Kidney (tissue), 14 donors: Measurements from ENCODE around the gene RND1. TPM values are rescaled to one million over a fixed set of nuclear protein-coding genes. Genes with fewer than 3 reads are reported as not detected.

Experiments
- DNase-seq, 5 donors: peaks; one replicate each; pipeline ENCODE4 v3.0.0-alpha.2; 2013 to 2020
- FAIRE-seq: peaks from 2 replicates; lab custom pipeline; 2012; peaks lifted over from hg19 to GRCh38; lab: Jason Lieb, UNC
- H3K27ac ChIP-seq, 2 donors: one replicate each; pipeline ENCODE4 v1.7.0; 2013; ENCODE audit warnings: low read depth in 2 of 2, low read length in 2 of 2, inconsistent platforms in 1 of 2
- H3K27me3 ChIP-seq: one replicate; pipeline ENCODE4 v1.7.1; 2013; ENCODE audit warnings: low read length, inconsistent platforms; ENCODE audit not compliant: control insufficient read depth, insufficient read depth
- H3K36me3 ChIP-seq, 3 donors: one replicate each; pipeline versions ENCODE4 v1.7.0 to v1.7.1; 2013; ENCODE audit warnings: low read length in 3 of 3, control low read depth in 1 of 3, inconsistent platforms in 1 of 3; ENCODE audit not compliant: insufficient read depth in 3 of 3, control insufficient read depth in 2 of 3
- H3K4me1 ChIP-seq, 3 donors: one replicate each; pipeline versions ENCODE4 v1.7.0 to v1.7.1; 2013; ENCODE audit warnings: low read length in 3 of 3, inconsistent platforms in 1 of 3, low read depth in 1 of 3; ENCODE audit not compliant: control insufficient read depth in 2 of 3, insufficient read depth in 2 of 3
- H3K4me3 ChIP-seq, 3 donors: one replicate each; pipeline versions ENCODE4 v1.7.0 to v1.8.1; 2013; ENCODE audit warnings: low read length in 3 of 3, control low read depth in 1 of 3, inconsistent platforms in 1 of 3
- H3K9ac ChIP-seq, 3 donors: one replicate each; pipeline versions ENCODE4 v1.7.0 to v1.7.1; 2013; ENCODE audit warnings: low read length in 3 of 3, control low read depth in 1 of 3, inconsistent platforms in 1 of 3
- H3K9me3 ChIP-seq, 3 donors: one replicate each; pipeline versions ENCODE4 v1.7.0 to v1.7.1; 2013; ENCODE audit warnings: low read length in 3 of 3, control low read depth in 1 of 3, inconsistent platforms in 1 of 3; ENCODE audit not compliant: control insufficient read depth in 2 of 3, insufficient read depth in 1 of 3
- intact Hi-C: fragments of 100-400 bp; cut with DNase I; formaldehyde crosslinking; loops from one replicate; pipeline ENCODE4 v1.11.1; 2022
- polyA plus RNA-seq: library from polyadenylated mRNA; stranded (reverse); fragments of 350-450 nt; fragmentation: Illumina TruSeq; extraction: RNeasy Lipid Tissue Mini Kit (QIAGEN cat#74804); gene quantifications from one replicate; pipeline ENCODE4 v1.2.3, GENCODE V29; 2014; ENCODE audit warnings: low read depth, low replicate concordance; ENCODE audit not compliant: insufficient read depth
- total RNA-seq: library from RNA; stranded (reverse); fragmentation: NEBNext Ultra II Directional; extraction: Animal tissue kit (Norgen Biotek cat#: 25700); gene quantifications from one replicate; pipeline ENCODE4 v1.2.1, GENCODE V29; 2021
- TF ChIP-seq, protein P1 (sequence below): IDR thresholded peaks from 3 replicates; pipeline ENCODE4 v1.5.1; 2012; ENCODE audit warnings: mild to moderate bottlenecking, moderate library complexity, borderline replicate concordance; ENCODE audit not compliant: insufficient read depth; ENCODE audit errors: extremely low read depth
- donor health status: control.
- donor health status: control.
- donor health status: control.
- donor health status: control.
- donor health status: control.
- donor health status: DM: yes; HTN: yes; CAD: no.
- donor health status: Normal renal cell carcinoma (clear cell type).

The RND1 gene
- total and polyA plus RNA-seq, 2 donors from 2014 or later: 1.0 to 2.2 TPM

DNA sequence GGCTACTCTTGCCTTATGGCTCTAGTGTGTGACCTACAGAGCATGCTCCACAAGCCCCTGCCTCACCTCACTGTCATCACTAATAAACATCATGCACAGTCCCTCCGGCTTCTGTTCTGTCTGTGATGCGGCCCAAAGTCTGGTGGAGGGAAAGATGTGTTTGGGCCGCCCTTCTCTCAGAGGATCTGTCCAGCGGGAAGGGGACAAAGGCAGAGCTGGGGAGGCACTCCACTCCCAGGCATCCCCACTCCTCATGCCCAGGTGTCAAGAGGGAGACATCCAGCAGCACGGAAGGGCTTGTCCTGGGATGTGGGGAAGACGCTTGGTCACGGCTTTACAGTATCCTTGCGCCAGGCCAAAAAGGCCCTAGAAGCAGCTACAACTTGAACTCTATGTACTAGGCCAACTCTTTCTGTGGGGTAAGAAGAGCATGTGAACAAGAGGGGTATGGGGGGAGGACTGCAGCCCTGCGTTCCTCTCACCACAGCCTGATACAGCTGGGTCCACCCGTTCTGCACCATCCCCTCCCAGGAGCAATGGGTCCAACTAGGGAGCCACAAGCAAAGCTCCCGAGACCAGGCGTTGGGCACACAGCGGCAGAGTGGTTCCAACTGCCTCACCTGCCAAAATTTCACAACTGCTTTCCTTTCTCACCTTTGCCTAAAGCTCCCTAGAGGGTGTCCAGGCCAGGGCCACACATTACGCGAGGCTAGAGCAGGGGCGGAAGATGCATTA lies 36.7 kb downstream of the RND1 start:
- Histone ChIP-seq H3K4me3 (no peak overlapping the region), H3K27me3 (no peaks in the 10 kb centered on the region), H3K9ac (no peak overlapping the region), H3K36me3 (peaks cover 7 to 46% (median 33%) of the 10 kb centered on the region in 3 donors), H3K27ac (no peak overlapping the region), H3K9me3 (no peaks in the 10 kb centered on the region), H3K4me1 (no peaks in the 10 kb centered on the region)
- FAIRE-seq (no peak), DNase-seq (no peak)
- TF ChIP-seq, protein P1, sequence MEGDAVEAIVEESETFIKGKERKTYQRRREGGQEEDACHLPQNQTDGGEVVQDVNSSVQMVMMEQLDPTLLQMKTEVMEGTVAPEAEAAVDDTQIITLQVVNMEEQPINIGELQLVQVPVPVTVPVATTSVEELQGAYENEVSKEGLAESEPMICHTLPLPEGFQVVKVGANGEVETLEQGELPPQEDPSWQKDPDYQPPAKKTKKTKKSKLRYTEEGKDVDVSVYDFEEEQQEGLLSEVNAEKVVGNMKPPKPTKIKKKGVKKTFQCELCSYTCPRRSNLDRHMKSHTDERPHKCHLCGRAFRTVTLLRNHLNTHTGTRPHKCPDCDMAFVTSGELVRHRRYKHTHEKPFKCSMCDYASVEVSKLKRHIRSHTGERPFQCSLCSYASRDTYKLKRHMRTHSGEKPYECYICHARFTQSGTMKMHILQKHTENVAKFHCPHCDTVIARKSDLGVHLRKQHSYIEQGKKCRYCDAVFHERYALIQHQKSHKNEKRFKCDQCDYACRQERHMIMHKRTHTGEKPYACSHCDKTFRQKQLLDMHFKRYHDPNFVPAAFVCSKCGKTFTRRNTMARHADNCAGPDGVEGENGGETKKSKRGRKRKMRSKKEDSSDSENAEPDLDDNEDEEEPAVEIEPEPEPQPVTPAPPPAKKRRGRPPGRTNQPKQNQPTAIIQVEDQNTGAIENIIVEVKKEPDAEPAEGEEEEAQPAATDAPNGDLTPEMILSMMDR: no peak
- intact Hi-C loops: no loop called here

DNA sequence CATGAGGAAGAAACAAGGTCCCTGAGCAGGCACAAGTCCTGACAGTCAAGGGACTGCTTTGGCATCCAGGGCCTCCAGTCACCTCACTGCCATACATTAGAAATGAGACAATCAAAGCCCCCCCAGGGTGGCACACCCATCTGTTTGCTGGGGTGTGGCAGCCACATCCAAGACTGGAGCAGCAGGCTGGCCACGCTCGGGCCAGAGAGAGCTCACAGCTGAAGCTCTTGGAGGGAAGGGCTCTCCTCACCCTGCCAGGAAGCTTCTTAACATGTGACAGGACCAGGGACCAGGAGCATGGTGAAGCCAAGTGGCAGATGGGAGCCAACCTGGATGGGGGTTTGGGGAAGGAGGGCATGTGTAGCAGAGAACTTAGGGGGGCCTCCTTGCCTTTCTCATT lies 37.4 kb downstream of the RND1 start:
- DNase-seq: no peak
- H3K36me3 ChIP-seq: peaks cover 7 to 38% (median 29%) of the 10 kb centered on the region in 3 donors
- TF ChIP-seq, protein P1: no peak
- H3K27ac ChIP-seq: no peak overlapping the region
- H3K9ac ChIP-seq: no peak overlapping the region
- H3K9me3 ChIP-seq: no peaks in the 10 kb centered on the region
- no peaks in the 10 kb centered on the region for H3K4me1 ChIP-seq
- H3K27me3 ChIP-seq: no peaks in the 10 kb centered on the region
- intact Hi-C loops: no loop called here
- no peak for FAIRE-seq
- H3K4me3 ChIP-seq: no peak overlapping the region

DNA sequence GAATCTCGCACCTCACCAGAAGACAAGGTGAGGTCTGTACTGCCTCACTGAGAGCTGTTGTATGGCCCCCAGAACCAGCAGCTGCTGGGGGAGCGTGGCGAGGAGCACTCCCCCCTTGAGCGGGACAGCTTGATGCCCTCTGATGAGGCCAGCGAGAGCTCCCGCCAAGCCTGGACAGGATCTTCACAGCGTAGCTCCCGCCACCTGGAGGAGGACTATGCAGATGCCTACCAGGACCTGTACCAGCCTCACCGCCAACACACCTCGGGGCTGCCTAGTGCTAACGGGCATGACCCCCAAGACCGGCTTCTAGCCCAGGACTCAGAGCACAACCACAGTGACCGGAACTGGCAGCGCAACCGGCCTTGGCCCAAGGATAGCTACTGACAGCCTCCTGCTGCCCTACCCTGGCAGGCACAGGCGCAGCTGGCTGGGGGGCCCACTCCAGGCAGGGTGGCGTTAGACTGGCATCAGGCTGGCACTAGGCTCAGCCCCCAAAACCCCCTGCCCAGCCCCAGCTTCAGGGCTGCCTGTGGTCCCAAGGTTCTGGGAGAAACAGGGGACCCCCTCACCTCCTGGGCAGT lies 38.1 kb downstream of the RND1 start:
- TF ChIP-seq, protein P1: no peak
- intact Hi-C loops: no loop called here
- Histone ChIP-seq H3K4me3 (no peak overlapping the region), H3K27me3 (no peaks in the 10 kb centered on the region), H3K4me1 (no peaks in the 10 kb centered on the region), H3K9ac (no peak overlapping the region), H3K36me3 (peaks cover 6 to 32% (median 24%) of the 10 kb centered on the region in 3 donors), H3K9me3 (no peaks in the 10 kb centered on the region), H3K27ac (no peak overlapping the region)
- DNase-seq (no peak), FAIRE-seq (no peak)
